ENCODE results near the gene EXOC3L4.

DNA sequence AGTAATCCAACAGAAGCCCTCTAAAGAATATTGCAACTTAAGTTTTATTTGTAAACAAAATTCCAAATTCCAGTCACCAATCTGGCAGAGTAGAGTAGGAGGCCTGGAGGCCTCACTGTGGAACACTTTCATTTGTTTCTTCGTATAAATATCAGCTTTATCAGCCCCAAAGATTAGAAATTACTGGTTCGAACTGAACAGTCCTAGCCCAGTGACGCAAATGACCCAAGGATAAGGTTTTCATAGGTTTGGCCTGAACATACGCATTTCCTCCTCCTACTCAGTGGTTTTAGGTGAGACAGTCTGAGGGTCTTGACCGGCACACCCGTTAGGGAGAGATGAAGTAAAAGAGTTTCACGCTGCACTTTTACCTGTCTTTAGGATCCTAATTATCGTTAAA, 38.8 kb upstream of the EXOC3L4 start:
- TF ChIP-seq, protein P1, sequence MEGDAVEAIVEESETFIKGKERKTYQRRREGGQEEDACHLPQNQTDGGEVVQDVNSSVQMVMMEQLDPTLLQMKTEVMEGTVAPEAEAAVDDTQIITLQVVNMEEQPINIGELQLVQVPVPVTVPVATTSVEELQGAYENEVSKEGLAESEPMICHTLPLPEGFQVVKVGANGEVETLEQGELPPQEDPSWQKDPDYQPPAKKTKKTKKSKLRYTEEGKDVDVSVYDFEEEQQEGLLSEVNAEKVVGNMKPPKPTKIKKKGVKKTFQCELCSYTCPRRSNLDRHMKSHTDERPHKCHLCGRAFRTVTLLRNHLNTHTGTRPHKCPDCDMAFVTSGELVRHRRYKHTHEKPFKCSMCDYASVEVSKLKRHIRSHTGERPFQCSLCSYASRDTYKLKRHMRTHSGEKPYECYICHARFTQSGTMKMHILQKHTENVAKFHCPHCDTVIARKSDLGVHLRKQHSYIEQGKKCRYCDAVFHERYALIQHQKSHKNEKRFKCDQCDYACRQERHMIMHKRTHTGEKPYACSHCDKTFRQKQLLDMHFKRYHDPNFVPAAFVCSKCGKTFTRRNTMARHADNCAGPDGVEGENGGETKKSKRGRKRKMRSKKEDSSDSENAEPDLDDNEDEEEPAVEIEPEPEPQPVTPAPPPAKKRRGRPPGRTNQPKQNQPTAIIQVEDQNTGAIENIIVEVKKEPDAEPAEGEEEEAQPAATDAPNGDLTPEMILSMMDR (IDR thresholded peaks at IDR 0.05) = no peak
- TF ChIP-seq POLR2A (IDR thresholded peaks at IDR 0.05) = no peak

Measured in lower leg skin (tissue), 3 donors.